ENCODE data around the gene ST8SIA2.

GRCh38 chr15:92399271-92399950 is 5.7 kb downstream of the ST8SIA2 start:
- no peak for TF ChIP-seq EZH2 (IDR thresholded peaks at IDR 0.05; ENCODE audit: low read length, missing control alignments)
- no peak for TF ChIP-seq CTCF (conservative IDR thresholded peaks at IDR 0.05 in 1 of 2, IDR thresholded peaks at IDR 0.05 in 1 of 2; ENCODE audit: low read depth in 1 of 2, low read length in 2 of 2)

All from fibroblast of lung (primary cell).